Esophagus muscularis mucosa (tissue), 4 donors: Measurements from ENCODE around the gene TBC1D8. TPM values are rescaled to one million over a fixed set of nuclear protein-coding genes. Genes with fewer than 3 reads are reported as not detected.

Source experiments
- DNase-seq: peaks from one replicate; pipeline ENCODE4 v3.0.0-alpha.2; 2017; ENCODE audit errors: extremely low spot score
- H3K27ac ChIP-seq, 4 donors: fragments of 200-600 bp; sonication (generic); replicated peaks in 1 of 4; 1 replicate in 3 of 4; 2 replicates in 1 of 4; pipeline ENCODE4 v1.5.1; 2016 to 2019; ENCODE audit warnings: mild to moderate bottlenecking in 1 of 4
- H3K27me3 ChIP-seq, 4 donors: fragments of 200-600 bp; sonication (generic); one replicate each; pipeline versions ENCODE4 v1.5.1 to v1.6.0; 2016 to 2019
- H3K36me3 ChIP-seq, 4 donors: fragments of 200-600 bp; sonication (generic); one replicate each; pipeline ENCODE4 v1.5.1; 2016 to 2019
- H3K4me1 ChIP-seq, 4 donors: fragments of 200-600 bp; sonication (generic); one replicate each; pipeline ENCODE4 v1.5.1; 2016 to 2019
- H3K4me3 ChIP-seq, 4 donors: fragments of 200-600 bp; sonication (generic); 1 replicate in 2 of 4; 2 replicates in 2 of 4; pipeline ENCODE4 v1.5.1; 2016 to 2019; ENCODE audit warnings: mild to moderate bottlenecking in 4 of 4, moderate library complexity in 1 of 4
- H3K9me3 ChIP-seq, 4 donors: fragments of 200-600 bp; sonication (generic); 1 replicate in 3 of 4; 2 replicates in 1 of 4; pipeline ENCODE4 v1.5.1; 2016 to 2019
- EP300 ChIP-seq: sonication (generic); formaldehyde crosslinking; IDR thresholded peaks from one replicate; pipeline ENCODE4 v1.6.1; 2017; ENCODE audit warnings: antibody characterized with exemption
- POLR2A ChIP-seq: fragments of 450-650 bp; IDR thresholded peaks from one replicate; pipeline ENCODE4 v1.6.1; 2017; ENCODE audit warnings: antibody characterized with exemption, moderate library complexity, mild to moderate bottlenecking, low read depth
- POLR2AphosphoS5 ChIP-seq, 2 donors: sonication (generic); formaldehyde crosslinking; IDR thresholded peaks; one replicate each; pipeline ENCODE4 v1.6.1; 2017; ENCODE audit warnings: antibody characterized with exemption in 2 of 2
- WGBS: methylation state at CpG from one replicate; pipeline ENCODE4 v1.1.5; 2018; 5-methylcytosine and 5-hydroxymethylcytosine counted together
- intact Hi-C: fragments of 100-400 bp; cut with DNase I; formaldehyde crosslinking; loops from one replicate; pipeline ENCODE4 v1.15.1; 2023
- total RNA-seq, 4 donors: library from RNA; depleted of rRNA; stranded (reverse); fragments of >200 nt; gene quantifications; one replicate each; pipeline versions ENCODE4 v1.1.0 to v1.2.1, GENCODE V29; 2016
- TF ChIP-seq, protein P1 (sequence below), 3 experiments: fragments of 200-600 bp in 2 of 3; fragments of 450-650 bp in 1 of 3; sonication (generic) in 2 of 3; IDR thresholded peaks; one replicate each; pipeline ENCODE4 v1.5.1; 2017 to 2019; ENCODE audit warnings: antibody characterized with exemption in 3 of 3, mild to moderate bottlenecking in 2 of 3, moderate library complexity in 1 of 3

TBC1D8 gene
- total RNA-seq, 4 donors from 2014 or later = 16.7 to 23.4 (median 20.4) TPM

DNA sequence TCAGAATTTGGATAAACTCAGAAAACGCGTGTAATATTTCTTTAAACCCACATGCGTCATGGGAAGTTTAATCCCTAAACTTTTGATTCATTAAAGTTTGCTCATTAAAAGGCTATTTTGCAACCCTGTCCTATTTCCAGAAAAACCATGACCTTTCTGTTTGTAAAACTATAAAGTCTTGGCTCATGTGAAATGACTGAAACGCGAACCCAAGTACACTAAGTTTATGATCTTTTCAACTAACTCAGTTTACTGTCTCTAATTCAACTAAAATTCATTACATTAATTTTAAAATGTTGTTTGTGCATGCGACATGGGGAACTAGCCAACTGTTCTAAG lies 153.0 kb downstream of the TBC1D8 start:
- TF ChIP-seq, protein P1, sequence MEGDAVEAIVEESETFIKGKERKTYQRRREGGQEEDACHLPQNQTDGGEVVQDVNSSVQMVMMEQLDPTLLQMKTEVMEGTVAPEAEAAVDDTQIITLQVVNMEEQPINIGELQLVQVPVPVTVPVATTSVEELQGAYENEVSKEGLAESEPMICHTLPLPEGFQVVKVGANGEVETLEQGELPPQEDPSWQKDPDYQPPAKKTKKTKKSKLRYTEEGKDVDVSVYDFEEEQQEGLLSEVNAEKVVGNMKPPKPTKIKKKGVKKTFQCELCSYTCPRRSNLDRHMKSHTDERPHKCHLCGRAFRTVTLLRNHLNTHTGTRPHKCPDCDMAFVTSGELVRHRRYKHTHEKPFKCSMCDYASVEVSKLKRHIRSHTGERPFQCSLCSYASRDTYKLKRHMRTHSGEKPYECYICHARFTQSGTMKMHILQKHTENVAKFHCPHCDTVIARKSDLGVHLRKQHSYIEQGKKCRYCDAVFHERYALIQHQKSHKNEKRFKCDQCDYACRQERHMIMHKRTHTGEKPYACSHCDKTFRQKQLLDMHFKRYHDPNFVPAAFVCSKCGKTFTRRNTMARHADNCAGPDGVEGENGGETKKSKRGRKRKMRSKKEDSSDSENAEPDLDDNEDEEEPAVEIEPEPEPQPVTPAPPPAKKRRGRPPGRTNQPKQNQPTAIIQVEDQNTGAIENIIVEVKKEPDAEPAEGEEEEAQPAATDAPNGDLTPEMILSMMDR (IDR thresholded peaks at IDR 0.05) = no peak
- TF ChIP-seq POLR2A (no peak), EP300 (no peak), POLR2AphosphoS5 (IDR thresholded peaks at IDR 0.05) (no peak)
- no peak overlapping the region for H3K27ac ChIP-seq
- peaks cover 9 to 12% (median 12%) of the 10 kb centered on the region in 4 donors for H3K4me1 ChIP-seq
- H3K9me3 ChIP-seq = no peaks in the 10 kb centered on the region
- DNase-seq = no peak
- H3K4me3 ChIP-seq = no peak overlapping the region
- H3K27me3 ChIP-seq = no peaks in the 10 kb centered on the region
- WGBS = 78% methylated on average over 6 of the region's 6 CpGs
- H3K36me3 ChIP-seq = peaks cover 0 to 38% (median 30%) of the 10 kb centered on the region in 4 donors
- intact Hi-C loops = no loop called here

DNA sequence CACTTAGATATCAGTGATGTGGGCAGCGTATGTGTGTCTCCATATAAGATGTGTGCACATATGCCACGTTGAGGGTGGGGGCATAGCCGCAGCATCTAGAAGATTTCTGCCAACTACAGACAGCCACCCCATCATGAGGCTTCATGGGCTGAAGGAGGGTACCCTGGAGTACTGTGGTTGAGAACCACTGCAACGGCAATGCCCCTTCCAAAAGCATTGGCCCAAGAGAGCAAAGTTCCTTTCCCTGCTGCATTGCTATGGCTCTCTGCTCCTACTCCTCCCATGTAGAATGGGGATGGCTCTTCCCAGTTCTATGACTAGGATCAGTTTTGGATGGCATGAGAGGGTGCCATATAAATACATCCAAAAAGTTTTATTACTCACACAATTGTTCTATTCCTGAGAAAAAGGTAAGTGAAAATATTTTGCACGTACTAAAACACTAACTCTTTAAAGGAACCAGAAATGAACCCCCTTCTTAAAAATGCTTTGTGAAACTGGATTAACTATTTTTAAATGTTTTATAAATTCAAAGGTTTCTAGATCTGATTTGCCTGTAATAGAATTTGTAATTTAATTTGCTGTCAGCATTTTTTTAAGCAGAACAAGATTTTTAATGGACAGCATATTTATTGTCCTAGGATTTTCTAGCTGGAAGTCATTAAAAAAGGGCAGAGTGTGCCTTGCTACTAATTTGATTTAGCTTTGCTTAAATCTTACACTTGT lies 153.5 kb downstream of the TBC1D8 start:
- TF ChIP-seq POLR2A = no peak
- TF ChIP-seq, protein P1 (IDR thresholded peaks at IDR 0.05) = no peak
- TF ChIP-seq EP300 = no peak
- TF ChIP-seq POLR2AphosphoS5 (IDR thresholded peaks at IDR 0.05) = no peak
- intact Hi-C loops = no loop called here
- peaks cover 0 to 41% (median 32%) of the 10 kb centered on the region in 4 donors for H3K36me3 ChIP-seq
- no peaks in the 10 kb centered on the region for H3K27me3 ChIP-seq
- H3K9me3 ChIP-seq = no peaks in the 10 kb centered on the region
- no peak overlapping the region for H3K4me3 ChIP-seq
- no peak overlapping the region for H3K27ac ChIP-seq
- DNase-seq = no peak
- WGBS = 96% methylated on average over 5 of the region's 5 CpGs
- peaks cover 5 to 7% (median 6%) of the 10 kb centered on the region in 4 donors for H3K4me1 ChIP-seq

DNA sequence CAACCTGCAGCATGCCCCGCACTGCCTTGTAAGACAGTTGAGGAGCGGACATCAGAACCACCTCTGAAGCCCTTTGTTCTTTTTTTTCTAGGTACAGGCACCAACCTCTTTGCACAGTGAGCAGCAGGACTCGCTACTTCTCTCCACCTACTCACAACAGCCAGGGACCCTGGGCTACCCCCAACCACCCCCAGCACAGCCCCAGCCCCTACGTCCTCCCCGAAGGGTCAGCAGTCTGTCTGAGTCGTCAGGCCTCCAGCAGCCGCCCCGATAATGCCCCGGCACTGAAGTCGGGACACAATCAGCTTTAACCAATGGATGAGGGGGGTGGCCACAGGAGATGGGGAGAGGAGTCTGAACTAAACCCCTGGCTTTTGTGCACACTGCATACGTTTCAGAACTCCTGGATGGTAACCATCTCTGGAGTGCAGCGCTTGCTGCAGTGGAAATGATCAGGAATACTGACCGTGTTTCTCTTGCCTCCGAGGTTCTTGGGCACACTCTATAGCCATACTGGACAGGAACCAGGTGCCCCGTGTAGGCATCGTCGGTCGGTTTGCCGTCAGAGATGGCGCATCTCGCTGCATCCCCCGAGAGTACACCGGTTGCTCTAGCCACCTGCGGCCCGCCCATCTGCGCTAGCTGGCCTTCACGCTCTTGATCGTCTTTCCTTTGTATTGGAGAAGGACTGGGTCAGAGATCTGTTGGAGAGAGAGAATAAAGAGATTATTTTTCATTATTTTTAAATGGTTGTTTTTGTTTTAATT lies 155.7 kb downstream of the TBC1D8 start:
- H3K9me3 ChIP-seq = no peaks in the 10 kb centered on the region
- WGBS = 90% methylated on average over 28 of the region's 28 CpGs
- intact Hi-C loops = no loop called here
- no peak for DNase-seq
- no peak for TF ChIP-seq POLR2AphosphoS5 (IDR thresholded peaks at IDR 0.05)
- no peak for TF ChIP-seq POLR2A
- TF ChIP-seq EP300 = no peak
- TF ChIP-seq, protein P1 (IDR thresholded peaks at IDR 0.05) = no peak
- no peak overlapping the region for H3K4me3 ChIP-seq
- no peaks in the 10 kb centered on the region for H3K27me3 ChIP-seq
- H3K4me1 ChIP-seq = no peaks in the 10 kb centered on the region
- H3K27ac ChIP-seq = no peak overlapping the region
- H3K36me3 ChIP-seq = peaks cover 7 to 61% (median 40%) of the 10 kb centered on the region in 4 donors

DNA sequence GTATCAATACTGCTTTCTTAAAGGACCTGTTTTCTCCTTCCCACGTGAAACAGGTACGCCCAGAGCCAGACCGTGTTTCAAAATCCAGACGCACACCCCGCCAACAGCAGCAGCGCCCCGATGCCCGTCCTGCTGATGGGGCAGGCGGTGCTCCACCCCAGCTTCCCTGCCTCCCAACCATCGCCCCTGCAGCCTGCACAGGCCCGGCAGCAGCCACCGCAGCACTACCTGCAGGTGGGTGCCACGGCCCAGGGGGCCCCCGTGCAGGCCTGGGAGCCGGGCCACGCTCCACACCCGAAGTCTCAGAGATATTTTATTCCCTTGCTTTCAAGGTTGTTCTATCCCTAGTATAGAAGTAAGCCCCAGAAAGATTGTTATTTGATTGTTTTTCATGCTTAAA lies 157.9 kb downstream of the TBC1D8 start:
- Histone ChIP-seq H3K4me3 (no peak overlapping the region), H3K9me3 (no peaks in the 10 kb centered on the region), H3K27ac (no peak overlapping the region), H3K4me1 (no peaks in the 10 kb centered on the region), H3K36me3 (peaks cover 10 to 70% (median 50%) of the 10 kb centered on the region in 4 donors), H3K27me3 (no peaks in the 10 kb centered on the region)
- TF ChIP-seq POLR2A (no peak), POLR2AphosphoS5 (IDR thresholded peaks at IDR 0.05) (no peak), EP300 (no peak)
- TF ChIP-seq, protein P1 (IDR thresholded peaks at IDR 0.05) = no peak
- 92% methylated on average over 16 of the region's 17 CpGs for WGBS
- no peak for DNase-seq
- intact Hi-C loops = loop anchor here (5.0 kb wide), 1 partner anchor 171 kb away; the partner anchor contains the start of gene NPAS2
